Stimulated activated CD4-positive, alpha-beta T cell treated with anti-CD3 and anti-CD28 coated beads, Interleukin-1b, Interleukin-23, amount 100 ng/mL, for 1 hour (primary cell): ENCODE results near the gene BNIP5.
"Not testable (repeated sequence)": the region's sequence is repeated elsewhere in the genome, so short reads cannot be mapped to it uniquely, and the experiment has no call there.

Experiments used
- DNase-seq, 2 donors: peaks; one replicate each; pipeline ENCODE4 v3.0.0-alpha.2; 2020; ENCODE audit warnings: low read depth in 2 of 2

BNIP5 gene

GRCh38 chr6:36364669-36365479 lies 28.2 kb upstream of the BNIP5 start:
- DNase-seq: no peak

- not testable (repeated sequence) for DNase-seq
Measured at GRCh38 chr6:36364061-36364635, 27.5 kb upstream of the BNIP5 start.

GRCh38 chr6:36363371-36363752 lies 26.7 kb upstream of the BNIP5 start:
- not testable (repeated sequence) for DNase-seq

GRCh38 chr6:36362551-36363370 lies 26.1 kb upstream of the BNIP5 start:
- DNase-seq: no peak

- no peak for DNase-seq
Measured at GRCh38 chr6:36361071-36361470, 24.4 kb upstream of the BNIP5 start.

- peak; percentile 30 to 38 for DNase-seq
Measured at GRCh38 chr6:36360241-36361054, 23.8 kb upstream of the BNIP5 start.

- DNase-seq: no peak
Measured at GRCh38 chr6:36358226-36358915, 21.7 kb upstream of the BNIP5 start.

- DNase-seq: no peak
Measured at GRCh38 chr6:36357872-36358225, 21.2 kb upstream of the BNIP5 start.

- DNase-seq: no peak
Measured at GRCh38 chr6:36355819-36356218, 19.1 kb upstream of the BNIP5 start.

- DNase-seq: no peak
Measured at GRCh38 chr6:36353411-36353915, 16.8 kb upstream of the BNIP5 start.

GRCh38 chr6:36352477-36353157 lies 15.9 kb upstream of the BNIP5 start:
- no peak for DNase-seq

GRCh38 chr6:36350681-36351571 lies 14.2 kb upstream of the BNIP5 start:
- DNase-seq: no peak

- no peak for DNase-seq
Measured at GRCh38 chr6:36350082-36350481, 13.4 kb upstream of the BNIP5 start.

GRCh38 chr6:36349240-36349639 lies 12.6 kb upstream of the BNIP5 start:
- no peak for DNase-seq

GRCh38 chr6:36347621-36348020 lies 10.9 kb upstream of the BNIP5 start:
- no peak for DNase-seq

GRCh38 chr6:36346486-36347273 lies 10.0 kb upstream of the BNIP5 start:
- DNase-seq: no peak

- no peak for DNase-seq
Measured at GRCh38 chr6:36345681-36346466, 9.2 kb upstream of the BNIP5 start.
